NOMO-1 (cell line): ENCODE data around the gene ISLR2.
"Not testable (repeated sequence)": the region's sequence is repeated elsewhere in the genome, so short reads cannot be mapped to it uniquely, and the experiment has no call there.

Source experiments
- DNase-seq, 2 experiments: peaks; one replicate each; lab custom pipeline; 2025; ENCODE audit not compliant: unreplicated experiment in 2 of 2; lab: John Stamatoyannopoulos, UW

Gene ISLR2

DNA sequence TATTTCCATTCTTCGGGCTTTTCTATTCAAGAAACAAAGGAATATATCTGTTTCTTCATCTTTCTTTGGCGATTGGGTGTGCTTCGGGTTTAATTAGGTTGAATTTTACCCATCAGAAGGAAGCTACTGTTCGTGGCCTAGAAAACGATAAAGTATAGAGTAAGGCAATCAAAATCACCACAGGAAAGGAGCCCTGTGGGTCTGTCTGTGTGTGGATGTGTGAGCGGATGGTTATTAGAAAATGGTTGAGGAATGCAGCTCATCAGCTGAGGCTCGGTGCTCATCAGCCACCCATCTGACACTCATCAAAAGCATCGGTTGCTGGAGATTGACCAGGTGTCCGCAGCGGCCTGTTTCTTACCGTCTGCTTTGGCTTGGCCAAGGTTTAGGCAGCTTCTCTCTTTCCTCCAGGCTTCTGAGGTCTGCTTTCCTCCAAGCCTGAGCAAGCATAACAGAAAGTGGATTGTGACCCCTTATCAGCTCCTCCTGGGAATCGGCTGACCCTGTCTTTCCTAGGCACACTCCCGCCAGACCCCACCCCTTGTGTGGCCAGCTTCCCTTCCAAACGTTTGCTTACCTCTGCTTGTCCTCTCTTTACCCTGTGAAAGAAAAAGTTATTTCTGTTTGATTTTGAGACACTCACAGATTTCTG, 25.5 kb downstream of the ISLR2 start:
- DNase-seq = no peak

DNA sequence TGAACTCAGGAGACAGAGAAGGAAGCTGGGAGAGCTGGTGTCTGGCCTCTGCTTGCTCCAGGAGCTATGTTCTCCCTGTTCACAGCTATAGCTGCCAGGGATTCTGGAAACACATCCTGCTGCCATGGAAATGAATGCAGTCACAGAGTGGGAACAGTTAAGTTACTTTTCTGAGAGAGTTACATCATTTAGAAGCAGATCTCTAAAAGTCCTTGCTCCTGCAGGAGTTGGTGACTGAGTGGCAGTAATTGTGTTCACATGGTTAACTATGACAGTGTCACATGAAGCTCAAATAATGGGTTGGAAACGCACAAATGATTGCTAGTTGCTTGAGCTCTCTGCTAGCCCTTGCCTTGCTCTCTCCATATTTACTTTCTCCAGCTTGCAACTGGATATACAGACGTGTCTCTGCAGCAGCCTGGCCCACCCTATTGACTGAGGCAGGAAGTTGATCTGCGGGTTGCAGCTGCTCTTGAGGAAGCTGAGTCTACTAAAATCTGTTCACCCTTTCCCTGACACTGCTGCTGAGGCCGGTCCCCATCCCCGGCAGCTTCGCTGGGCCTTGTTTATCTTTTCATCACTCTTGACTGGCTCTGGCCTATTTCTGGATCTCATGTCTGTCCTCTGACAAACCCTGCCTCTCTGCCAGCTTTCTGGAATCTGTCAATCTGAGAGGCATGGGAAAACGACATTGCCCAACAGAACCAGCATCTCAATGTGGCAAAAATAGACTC, 26.5 kb downstream of the ISLR2 start:
- DNase-seq = no peak

DNA sequence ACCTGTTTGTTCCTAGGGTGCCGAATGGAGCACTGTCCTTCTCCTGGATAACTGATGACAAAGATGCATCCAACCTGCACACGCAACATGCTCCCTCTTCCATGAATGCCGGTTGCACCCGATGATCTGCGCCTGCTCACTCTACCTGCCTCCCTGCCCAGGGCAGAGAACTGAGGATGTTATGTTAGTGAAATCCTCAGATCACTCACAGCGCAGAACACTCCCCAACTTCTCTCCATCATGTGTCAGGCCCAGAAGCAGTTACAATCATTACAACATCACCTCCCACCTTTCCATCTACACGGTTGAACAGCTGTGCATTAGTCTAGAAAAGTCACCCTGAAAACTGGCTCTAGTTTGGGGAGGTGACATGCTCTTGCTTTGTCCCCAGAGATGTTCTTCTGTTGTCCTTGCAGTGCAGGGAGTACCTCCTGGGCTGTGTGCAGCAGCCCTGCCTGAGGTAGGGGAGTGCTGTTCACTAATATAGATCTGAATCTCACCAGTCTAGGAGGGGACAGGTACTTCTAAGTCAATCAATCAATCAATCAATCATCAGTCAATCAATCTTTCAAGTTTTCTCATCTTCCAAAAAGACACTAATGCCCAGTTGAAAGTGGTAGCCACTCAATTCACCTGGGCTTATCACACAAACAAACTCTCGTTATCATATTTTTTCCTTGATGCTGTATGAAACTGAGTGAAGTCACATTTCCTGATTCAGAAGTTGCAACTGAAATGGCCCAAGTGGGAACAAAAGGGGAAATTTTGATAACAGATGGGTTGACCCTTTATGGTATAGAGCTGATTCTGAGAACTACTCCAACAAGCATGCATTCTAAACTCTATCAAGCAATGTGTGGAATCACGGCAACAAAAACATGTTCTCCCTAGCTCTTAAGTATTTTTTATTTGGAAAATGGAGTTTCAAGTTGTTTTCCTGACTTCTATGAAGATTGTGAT, 27.8 kb downstream of the ISLR2 start:
- no peak for DNase-seq

DNA sequence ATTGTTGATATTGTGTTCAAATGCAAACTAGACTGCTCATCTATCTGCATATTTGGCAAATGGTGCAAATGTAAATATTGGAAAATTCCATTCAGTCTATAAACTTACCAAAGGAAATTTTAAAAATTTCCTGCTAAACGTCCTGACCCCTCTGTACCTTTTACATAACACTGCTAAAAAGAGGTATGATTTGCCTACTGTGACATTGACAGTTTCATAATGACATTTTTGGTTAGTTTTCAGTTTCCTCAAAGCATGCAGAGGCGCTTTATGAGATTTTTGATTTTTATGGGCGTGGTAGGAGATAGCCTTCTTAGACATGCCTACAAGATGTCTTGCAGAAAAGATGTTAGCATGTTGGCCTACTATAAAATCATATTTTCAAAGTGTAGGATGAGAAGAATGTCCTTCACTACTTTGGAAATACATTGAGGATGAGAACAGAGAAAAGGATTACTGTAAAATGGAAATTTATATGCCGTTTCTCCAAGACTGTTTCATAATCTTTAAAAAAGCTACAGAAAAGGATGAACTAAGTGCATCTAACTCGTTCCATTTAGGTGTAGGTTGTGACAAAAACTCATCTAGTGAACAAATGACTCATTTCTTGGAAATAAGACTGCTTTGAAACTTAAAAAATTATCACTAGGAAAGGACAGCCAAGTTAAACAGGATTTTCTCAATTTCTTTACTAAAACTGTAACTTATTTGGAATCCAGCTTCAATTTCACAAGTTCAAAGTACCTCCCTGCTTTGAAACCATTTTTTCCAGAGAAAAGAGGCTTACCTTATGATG, 28.7 kb downstream of the ISLR2 start:
- DNase-seq = no peak

DNA sequence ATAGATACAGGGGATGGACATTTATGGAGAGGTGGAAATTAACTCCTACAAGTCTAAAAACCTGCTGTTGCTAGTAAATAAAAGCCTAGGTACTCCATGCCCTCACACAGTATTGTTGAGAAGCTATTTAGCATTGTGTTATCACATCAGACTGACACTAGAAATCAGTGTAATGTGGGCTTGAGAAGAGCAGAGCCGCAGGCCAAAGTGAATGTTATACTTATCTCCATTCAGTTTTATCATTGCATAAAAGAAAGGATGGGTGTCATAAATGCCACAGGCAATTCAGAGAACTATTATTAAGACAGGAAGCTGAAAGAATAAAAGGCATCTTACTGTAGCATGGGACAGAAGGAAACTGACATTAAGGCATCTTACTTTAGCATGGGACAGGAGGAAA, 29.4 kb downstream of the ISLR2 start:
- no peak for DNase-seq

DNA sequence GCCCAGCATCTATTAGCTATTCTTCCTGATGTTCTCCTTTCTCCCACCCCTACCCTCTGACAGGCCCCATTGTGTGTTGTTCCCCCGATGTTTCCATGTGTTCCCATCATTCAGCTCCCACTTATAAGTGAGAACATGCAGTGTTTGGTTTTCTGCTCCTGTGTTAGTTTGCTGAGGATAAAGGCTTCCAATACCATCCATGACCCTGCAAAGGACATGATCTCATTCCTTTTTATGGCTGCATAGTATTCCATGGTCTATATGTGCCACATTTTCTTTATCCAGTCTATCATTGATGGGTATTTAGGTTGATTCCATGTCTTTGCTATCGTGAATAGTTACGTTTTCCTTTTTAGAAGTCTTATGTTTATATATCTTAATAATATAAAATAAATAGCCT, 30.0 kb downstream of the ISLR2 start:
- not testable (repeated sequence) for DNase-seq

DNA sequence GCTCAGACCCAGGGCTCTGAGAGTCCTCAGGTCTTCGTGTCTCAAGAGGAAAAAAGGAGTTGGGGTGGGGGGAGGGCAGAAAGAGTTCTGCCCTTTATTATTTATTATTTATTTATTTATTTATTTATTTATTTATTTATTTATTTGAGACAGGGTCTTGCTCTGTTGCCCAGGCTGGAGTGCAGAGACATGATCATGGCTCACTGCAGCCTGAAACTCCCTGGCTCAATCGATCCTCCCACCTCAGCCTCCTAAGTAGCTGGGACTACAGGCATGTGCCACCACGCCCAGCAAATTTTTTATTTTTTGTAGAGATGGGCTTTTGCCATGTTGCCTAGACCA, 31.8 kb downstream of the ISLR2 start:
- not testable (repeated sequence) for DNase-seq

DNA sequence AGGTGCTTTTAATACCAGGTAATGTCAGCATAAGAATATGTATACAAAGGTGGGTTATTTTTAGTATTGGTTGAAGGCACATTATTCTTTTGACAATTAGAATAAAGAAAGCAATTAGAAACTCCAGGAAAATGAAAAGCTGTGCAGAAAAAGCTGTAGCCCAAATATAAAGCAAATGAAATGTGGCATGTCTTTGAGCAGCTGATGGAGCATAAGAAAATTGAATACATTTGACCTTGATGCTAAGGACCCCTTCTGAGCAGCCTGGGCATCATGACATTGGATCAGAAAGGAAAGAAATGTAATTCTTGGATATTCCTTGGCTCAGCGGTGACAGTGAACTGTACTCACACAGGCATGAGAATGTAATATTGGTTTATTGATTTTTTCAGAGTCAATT, 35.1 kb downstream of the ISLR2 start:
- no peak for DNase-seq

DNA sequence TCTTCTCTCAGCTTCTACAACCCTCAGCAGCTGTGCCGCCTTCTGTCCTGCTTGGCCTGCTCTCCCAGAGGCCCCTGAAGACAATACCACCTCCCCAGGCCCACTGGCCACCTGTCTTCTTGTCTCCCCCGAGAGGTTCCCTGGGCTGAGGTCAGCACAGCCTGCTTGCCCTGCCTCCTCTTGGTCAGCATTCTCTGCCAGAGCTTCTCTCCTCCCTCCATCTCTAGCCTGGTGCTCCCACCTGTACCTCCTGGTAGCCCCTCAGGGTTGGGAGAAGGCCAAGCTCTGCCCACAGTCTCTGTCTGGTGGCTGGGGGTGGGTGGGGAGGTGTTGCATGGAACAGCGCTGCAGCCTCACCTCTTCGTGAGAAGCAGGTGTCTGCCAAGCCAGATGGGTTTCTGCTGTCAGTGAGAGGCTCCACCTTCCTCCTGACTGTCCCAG, 37.5 kb downstream of the ISLR2 start:
- no peak for DNase-seq

DNA sequence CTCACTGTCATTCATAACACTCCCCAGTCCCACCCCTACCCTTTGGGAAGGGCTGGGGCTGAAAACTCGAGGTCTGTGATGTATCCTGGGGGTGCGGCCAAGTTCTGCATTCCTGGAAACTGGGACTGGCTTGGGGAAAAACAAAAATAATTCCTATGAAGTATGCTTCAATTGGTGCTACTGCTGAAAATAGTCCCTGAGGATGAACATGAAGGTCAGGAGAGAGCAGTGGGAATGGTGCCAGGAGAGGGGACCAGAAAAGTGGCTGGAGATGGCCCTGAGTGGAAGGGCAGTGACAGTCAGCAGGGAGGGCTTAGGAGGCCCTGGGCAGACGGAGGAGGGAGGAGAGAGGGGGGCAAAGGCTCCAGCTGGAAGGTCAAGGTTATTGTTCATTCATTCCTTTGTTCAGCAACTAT, 38.3 kb downstream of the ISLR2 start:
- no peak for DNase-seq

DNA sequence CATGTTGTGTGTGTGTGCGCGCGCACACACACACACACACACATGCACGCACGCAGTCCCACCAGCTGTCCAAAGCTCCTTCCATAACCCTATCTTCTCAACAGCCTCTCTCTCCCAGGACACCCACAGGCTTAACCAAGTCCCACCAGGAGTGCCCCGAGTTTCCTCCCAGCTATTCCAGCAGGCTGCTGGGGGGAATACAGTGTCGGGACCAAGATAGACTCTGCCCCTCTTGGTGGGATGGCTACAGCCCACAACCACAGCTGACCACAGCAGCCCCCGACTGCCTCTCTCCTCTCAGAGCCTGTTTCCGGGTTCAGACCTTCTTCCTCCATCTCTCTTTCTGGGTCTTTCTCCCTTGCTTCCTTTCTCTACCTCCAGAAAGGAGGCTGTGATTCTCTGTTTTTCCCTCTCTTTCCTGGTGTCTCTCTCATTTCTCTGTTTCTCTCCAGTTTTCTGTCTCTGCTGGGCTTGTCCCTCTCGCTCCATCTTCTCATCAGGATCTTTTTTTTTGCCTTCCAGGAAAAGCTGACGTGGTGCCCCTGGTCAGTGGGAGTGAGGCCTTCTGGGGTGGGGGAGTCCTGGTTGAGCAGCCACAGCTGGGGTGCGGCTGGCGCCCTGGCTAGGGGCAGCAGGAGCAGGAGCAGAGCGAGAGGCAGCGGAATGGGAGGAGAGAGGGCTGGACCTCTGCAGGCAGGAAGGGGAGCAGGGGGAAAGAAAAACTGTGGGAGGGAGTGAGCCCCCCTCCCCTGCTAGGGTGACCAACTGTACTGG, 39.9 kb downstream of the ISLR2 start:
- no peak for DNase-seq

DNA sequence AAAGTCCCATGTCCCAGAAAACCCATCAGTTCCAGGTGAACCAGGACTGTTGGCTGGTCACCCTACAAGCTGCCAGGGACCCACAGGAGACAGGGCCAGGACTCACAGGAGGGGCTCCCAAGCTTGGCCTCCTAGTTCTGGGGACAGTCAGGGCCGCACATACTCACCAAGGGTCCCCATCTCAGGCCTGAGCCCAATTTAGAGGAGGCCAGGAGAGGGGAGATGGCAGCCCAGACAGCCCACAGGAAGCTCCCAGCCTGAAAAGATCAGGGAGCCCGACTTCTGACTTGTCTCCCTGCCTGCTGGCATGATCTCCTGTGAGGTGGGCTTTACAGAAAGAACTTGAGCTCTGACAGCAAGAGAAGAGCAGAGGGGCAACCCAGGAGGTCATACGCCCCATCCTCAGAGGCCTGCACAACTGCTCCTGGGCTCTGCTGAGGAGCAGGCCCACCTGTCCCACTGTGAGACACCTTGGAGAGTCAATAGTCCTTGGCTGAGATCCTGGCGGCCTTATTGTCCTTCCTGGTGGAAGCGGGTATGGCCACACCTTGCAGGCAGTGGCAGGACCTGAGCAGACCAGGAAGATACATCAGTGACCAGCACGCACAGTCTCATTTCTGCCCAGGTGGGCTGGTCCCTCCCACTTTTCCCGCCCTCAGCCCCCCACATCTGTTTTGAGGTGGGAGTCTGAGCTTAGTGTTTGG, 40.6 kb downstream of the ISLR2 start:
- DNase-seq = no peak

DNA sequence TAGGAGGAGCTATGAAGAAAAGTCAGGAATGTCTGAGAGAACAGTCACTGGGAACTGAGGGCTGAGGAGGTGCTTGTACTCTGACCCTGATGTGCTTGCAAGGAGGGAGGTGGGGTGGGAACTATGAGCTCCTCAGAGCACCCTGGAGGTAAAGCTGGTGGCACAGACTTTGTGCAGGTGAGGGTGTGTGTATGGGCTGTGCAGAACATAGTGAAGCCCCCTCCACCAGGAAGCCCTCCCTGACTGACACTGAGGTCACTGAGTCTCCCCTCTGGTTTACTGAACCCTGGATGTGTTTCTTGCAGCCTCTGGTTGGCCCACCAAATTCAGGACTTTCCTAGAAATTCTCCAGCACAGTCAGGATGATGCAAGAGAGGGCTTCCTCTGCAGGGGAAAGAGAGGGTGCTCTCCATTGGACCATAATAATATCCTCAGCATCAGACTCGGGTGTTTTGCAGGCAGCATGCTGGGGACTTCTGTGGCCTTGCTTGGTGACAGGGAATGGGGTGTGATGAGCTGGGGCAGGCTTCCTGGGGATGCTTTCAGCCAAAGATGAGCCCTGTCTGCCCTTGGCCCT, 41.7 kb downstream of the ISLR2 start:
- no peak for DNase-seq

DNA sequence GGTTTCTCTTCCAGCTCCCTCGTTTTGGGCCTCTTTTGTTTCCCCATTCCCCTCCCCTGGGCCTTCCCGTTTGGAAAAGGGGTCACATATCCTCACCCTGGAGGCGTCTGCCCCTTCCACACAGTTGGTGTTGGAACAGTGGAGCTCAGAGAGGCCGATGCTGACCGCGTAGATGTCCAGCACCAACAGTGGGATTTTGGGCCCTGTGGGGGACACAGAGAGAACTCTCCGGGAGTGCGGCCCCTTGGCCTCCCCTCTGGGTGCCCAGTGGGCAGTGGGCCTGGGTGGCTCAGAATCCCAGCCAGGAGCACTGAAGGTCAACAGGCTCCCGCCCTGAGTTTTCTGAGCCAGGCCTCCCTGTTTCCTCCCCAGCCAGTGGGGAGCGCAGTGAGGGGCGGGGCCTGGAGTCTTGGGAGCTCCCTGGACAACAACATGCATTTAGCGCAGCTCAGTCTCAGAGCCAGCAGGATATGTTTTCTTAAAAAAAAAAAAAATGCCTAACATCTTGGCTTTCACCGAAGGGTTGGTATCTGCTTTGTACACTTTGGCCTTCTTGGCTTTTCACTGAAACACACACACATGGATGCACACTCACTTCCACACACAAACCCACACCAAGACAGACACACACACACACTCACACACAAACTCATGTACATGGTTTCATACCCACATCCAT, 42.5 kb downstream of the ISLR2 start:
- no peak for DNase-seq

DNA sequence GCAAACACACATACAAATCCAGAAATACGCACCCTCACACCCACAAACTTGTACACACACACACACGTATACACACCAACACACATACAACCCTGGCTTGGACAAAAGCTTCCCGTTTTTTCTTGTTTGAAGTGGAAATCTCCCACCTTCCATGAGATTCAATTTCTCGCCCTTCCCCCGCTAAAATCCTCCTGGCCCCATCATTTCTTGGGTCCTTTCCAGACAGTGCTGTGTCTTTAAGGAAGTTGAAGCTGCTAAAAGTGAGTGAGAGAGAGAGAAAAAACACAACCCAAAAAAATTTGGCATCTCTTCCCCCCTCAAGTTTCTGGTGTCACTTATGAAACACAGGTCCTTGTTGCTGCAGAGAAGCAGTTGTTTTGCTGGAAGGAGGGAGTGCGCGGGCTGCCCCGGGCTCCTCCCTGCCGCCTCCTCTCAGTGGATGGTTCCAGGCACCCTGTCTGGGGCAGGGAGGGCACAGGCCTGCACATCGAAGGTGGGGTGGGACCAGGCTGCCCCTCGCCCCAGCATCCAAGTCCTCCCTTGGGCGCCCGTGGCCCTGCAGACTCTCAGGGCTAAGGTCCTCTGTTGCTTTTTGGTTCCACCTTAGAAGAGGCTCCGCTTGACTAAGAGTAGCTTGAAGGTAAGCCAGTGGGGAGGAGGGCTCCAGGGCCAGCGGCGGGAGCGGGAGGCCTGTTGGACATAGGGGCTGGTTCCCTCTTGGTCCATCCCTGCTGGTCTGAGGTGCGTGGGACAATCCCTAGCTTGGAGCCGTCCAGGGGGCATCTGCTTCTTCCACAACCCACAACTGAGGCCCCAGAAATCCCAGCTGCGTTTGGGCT, 43.2 kb downstream of the ISLR2 start, which contains the start of gene ISLR:
TSS of gene ISLR (plus strand) at position 331 of the 839 bp plus-strand sequence. CDS start 1,149 bp downstream, outside the sequence.
- DNase-seq = peak in 1 of 2 experiments; percentile 5

DNA sequence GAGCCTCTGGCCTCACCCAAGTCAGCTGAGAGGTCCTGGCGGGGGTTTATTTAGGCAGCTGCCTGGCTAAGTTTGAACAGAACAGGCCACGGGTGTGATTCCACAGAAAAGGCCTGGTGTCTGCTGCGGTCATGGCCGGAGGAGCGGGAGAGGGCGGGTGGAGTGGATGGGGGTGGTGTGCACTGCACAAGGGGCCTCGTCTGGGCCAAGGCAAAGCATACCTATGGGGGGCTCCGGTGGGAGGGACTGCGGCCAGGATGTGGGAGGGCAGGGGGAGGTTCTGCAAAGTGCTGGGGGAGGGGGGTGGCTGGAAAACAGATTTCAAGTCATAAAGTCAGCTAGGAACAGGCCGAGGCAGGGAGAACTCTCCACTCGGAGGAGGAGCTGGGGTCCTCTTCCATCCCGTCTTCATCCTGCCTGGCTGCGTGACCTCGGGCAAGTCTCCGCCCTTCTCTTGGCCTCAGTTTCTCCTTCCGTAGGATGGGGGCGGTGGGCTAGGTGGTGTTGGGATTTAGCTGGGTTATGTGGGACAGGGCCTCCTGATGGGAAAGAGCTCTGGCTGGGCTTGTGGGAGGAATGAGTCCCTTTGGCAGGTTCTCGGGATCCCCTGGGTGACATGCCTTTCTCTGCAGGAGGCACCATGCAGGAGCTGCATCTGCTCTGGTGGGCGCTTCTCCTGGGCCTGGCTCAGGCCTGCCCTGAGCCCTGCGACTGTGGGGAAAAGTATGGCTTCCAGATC, 44.0 kb downstream of the ISLR2 start:
- DNase-seq = no peak

DNA sequence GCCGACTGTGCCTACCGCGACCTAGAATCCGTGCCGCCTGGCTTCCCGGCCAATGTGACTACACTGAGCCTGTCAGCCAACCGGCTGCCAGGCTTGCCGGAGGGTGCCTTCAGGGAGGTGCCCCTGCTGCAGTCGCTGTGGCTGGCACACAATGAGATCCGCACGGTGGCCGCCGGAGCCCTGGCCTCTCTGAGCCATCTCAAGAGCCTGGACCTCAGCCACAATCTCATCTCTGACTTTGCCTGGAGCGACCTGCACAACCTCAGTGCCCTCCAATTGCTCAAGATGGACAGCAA, 44.5 kb downstream of the ISLR2 start:
- no peak for DNase-seq
